Smooth muscle cell (in vitro differentiated cells): ENCODE data around the gene SETD9. TPM values are rescaled to one million over a fixed set of nuclear protein-coding genes. Genes with fewer than 3 reads are reported as not detected.

Source experiments
- DNase-seq: peaks from one replicate; lab custom pipeline; 2025; ENCODE audit not compliant: unreplicated experiment; lab: John Stamatoyannopoulos, UW
- H2AFZ ChIP-seq: fragments of 200-600 bp; sonication (generic); 2 replicates; pipeline ENCODE4 v1.6.0; 2016; ENCODE audit warnings: antibody characterized with exemption, low read depth, mild to moderate bottlenecking
- H3F3A ChIP-seq: fragments of 200-600 bp; sonication (generic); 2 replicates; pipeline ENCODE4 v1.6.0; 2017; ENCODE audit warnings: antibody characterized with exemption, low read depth
- H3K27ac ChIP-seq: fragments of 200-600 bp; sonication (generic); 2 replicates; pipeline ENCODE4 v1.5.1; 2016; ENCODE audit warnings: low read depth, mild to moderate bottlenecking
- H3K27me3 ChIP-seq: fragments of 200-600 bp; sonication (generic); 2 replicates; pipeline ENCODE4 v1.6.1; 2016; ENCODE audit warnings: low read depth, mild to moderate bottlenecking
- H3K36me3 ChIP-seq: fragments of 200-600 bp; sonication (generic); 2 replicates; pipeline ENCODE4 v1.5.1; 2016; ENCODE audit warnings: low read depth
- H3K4me1 ChIP-seq: fragments of 200-600 bp; sonication (generic); 2 replicates; pipeline ENCODE4 v1.5.1; 2016; ENCODE audit warnings: low read depth
- H3K4me2 ChIP-seq: fragments of 200-600 bp; sonication (generic); 2 replicates; pipeline ENCODE4 v1.6.0; 2016; ENCODE audit warnings: mild to moderate bottlenecking
- H3K4me3 ChIP-seq: fragments of 200-600 bp; sonication (generic); 2 replicates; pipeline ENCODE4 v1.5.1; 2016; ENCODE audit warnings: mild to moderate bottlenecking
- H3K79me2 ChIP-seq: fragments of 200-600 bp; sonication (generic); 2 replicates; pipeline ENCODE4 v1.6.0; 2016; ENCODE audit warnings: low read depth, mild to moderate bottlenecking
- H3K9ac ChIP-seq: fragments of 200-600 bp; sonication (generic); 2 replicates; pipeline ENCODE4 v1.6.0; 2016; ENCODE audit warnings: low read depth
- H3K9me3 ChIP-seq: fragments of 200-600 bp; sonication (generic); replicated peaks from 2 replicates; pipeline ENCODE4 v1.5.1; 2016; ENCODE audit warnings: low read depth
- H4K20me1 ChIP-seq: fragments of 200-600 bp; sonication (generic); 2 replicates; pipeline ENCODE4 v1.6.0; 2016; ENCODE audit warnings: low read depth
- CTCF ChIP-seq: fragments of 200-600 bp; sonication (generic); IDR thresholded peaks from 2 replicates; pipeline ENCODE4 v1.5.1; 2017; ENCODE audit warnings: borderline replicate concordance, mild to moderate bottlenecking, antibody characterized with exemption; ENCODE audit not compliant: insufficient read depth, poor library complexity, severe bottlenecking
- WGBS: methylation state at CpG from one replicate; pipeline ENCODE4 v1.1.7; 2016; ENCODE audit warnings: low lambda C conversion rate; 5-methylcytosine and 5-hydroxymethylcytosine counted together
- polyA plus RNA-seq: library from polyadenylated mRNA; unstranded; fragments of >200 nt; fragmentation: Nextera tagmentation; extraction: Ambion mirVana; gene quantifications from 2 replicates; pipeline ENCODE4 v1.2.1, GENCODE V29; 2016
- total RNA-seq: library from RNA; depleted of rRNA; stranded (reverse); fragments of >200 nt; gene quantifications from 2 replicates; pipeline ENCODE4 v1.2.3, GENCODE V29; 2014

Gene SETD9
- total and polyA plus RNA-seq, 2 experiments from 2014 or later, result 8.6 to 19.8 TPM

GRCh38 chr5:56900395-56900794 is 9.0 kb upstream of the SETD9 start:
- H3K4me3 ChIP-seq, result no peak overlapping the region
- H3K27ac ChIP-seq, result no peak overlapping the region
- no peaks in the 10 kb centered on the region for H4K20me1 ChIP-seq
- H3K9me3 ChIP-seq, result no peaks in the 10 kb centered on the region
- TF ChIP-seq CTCF, result no peak
- H3K36me3 ChIP-seq, result no peaks in the 10 kb centered on the region
- H3F3A ChIP-seq, result peaks cover 3% of the 10 kb centered on the region
- no peak overlapping the region for H3K9ac ChIP-seq
- 57% methylated on average over 4 of the region's 4 CpGs for WGBS
- peak overlapping the region; percentile 61 for H3K4me2 ChIP-seq
- no peaks in the 10 kb centered on the region for H3K27me3 ChIP-seq
- no peaks in the 10 kb centered on the region for H3K4me1 ChIP-seq
- no peaks in the 10 kb centered on the region for H3K79me2 ChIP-seq
- no peak overlapping the region for H2AFZ ChIP-seq
- no peak for DNase-seq

GRCh38 chr5:56900858-56901578 is 8.4 kb upstream of the SETD9 start:
- Histone ChIP-seq H3F3A (peaks cover 3% of the 10 kb centered on the region), H4K20me1 (no peaks in the 10 kb centered on the region), H3K4me2 (peak overlapping the region; percentile 61), H3K9me3 (no peaks in the 10 kb centered on the region), H3K36me3 (no peaks in the 10 kb centered on the region), H3K4me1 (no peaks in the 10 kb centered on the region), H2AFZ (no peak overlapping the region), H3K79me2 (no peaks in the 10 kb centered on the region), H3K27ac (no peak overlapping the region), H3K4me3 (no peak overlapping the region), H3K9ac (no peak overlapping the region), H3K27me3 (no peaks in the 10 kb centered on the region)
- no peak for DNase-seq
- 40% methylated on average over 3 of the region's 3 CpGs for WGBS
- peak; percentile 75 for TF ChIP-seq CTCF

GRCh38 chr5:56908942-56909293 is 478 bp upstream of the SETD9 start:
- no peak for TF ChIP-seq CTCF
- H2AFZ ChIP-seq, result peak overlapping the region; percentile 99
- no peaks in the 10 kb centered on the region for H4K20me1 ChIP-seq
- H3K27me3 ChIP-seq, result no peaks in the 10 kb centered on the region
- peak overlapping the region; percentile 93 for H3K9ac ChIP-seq
- H3K79me2 ChIP-seq, result peaks cover 10% of the 10 kb centered on the region
- no peaks in the 10 kb centered on the region for H3K36me3 ChIP-seq
- peaks cover 13% of the 10 kb centered on the region for H3K4me1 ChIP-seq
- H3K9me3 ChIP-seq, result no peaks in the 10 kb centered on the region
- peak overlapping the region; percentile 98 for H3K27ac ChIP-seq
- 2% methylated on average over 19 of the region's 19 CpGs for WGBS
- H3F3A ChIP-seq, result peaks cover 13% of the 10 kb centered on the region
- peak overlapping the region; percentile 96 for H3K4me2 ChIP-seq
- DNase-seq, result no peak
- H3K4me3 ChIP-seq, result peak overlapping the region; percentile 72
